Kidney (tissue), 14 donors: Measurements from ENCODE around the gene TBC1D9B. TPM values are rescaled to one million over a fixed set of nuclear protein-coding genes. Genes with fewer than 3 reads are reported as not detected.

Source experiments
- DNase-seq, 5 donors: peaks; one replicate each; pipeline ENCODE4 v3.0.0-alpha.2; 2013 to 2020
- FAIRE-seq: peaks from 2 replicates; lab custom pipeline; 2012; peaks lifted over from hg19 to GRCh38; lab: Jason Lieb, UNC
- H3K27ac ChIP-seq, 2 donors: one replicate each; pipeline ENCODE4 v1.7.0; 2013; ENCODE audit warnings: low read depth in 2 of 2, low read length in 2 of 2, inconsistent platforms in 1 of 2
- H3K27me3 ChIP-seq: one replicate; pipeline ENCODE4 v1.7.1; 2013; ENCODE audit warnings: low read length, inconsistent platforms; ENCODE audit not compliant: control insufficient read depth, insufficient read depth
- H3K36me3 ChIP-seq, 3 donors: one replicate each; pipeline versions ENCODE4 v1.7.0 to v1.7.1; 2013; ENCODE audit warnings: low read length in 3 of 3, control low read depth in 1 of 3, inconsistent platforms in 1 of 3; ENCODE audit not compliant: insufficient read depth in 3 of 3, control insufficient read depth in 2 of 3
- H3K4me1 ChIP-seq, 3 donors: one replicate each; pipeline versions ENCODE4 v1.7.0 to v1.7.1; 2013; ENCODE audit warnings: low read length in 3 of 3, inconsistent platforms in 1 of 3, low read depth in 1 of 3; ENCODE audit not compliant: control insufficient read depth in 2 of 3, insufficient read depth in 2 of 3
- H3K4me3 ChIP-seq, 3 donors: one replicate each; pipeline versions ENCODE4 v1.7.0 to v1.8.1; 2013; ENCODE audit warnings: low read length in 3 of 3, control low read depth in 1 of 3, inconsistent platforms in 1 of 3
- H3K9ac ChIP-seq, 3 donors: one replicate each; pipeline versions ENCODE4 v1.7.0 to v1.7.1; 2013; ENCODE audit warnings: low read length in 3 of 3, control low read depth in 1 of 3, inconsistent platforms in 1 of 3
- H3K9me3 ChIP-seq, 3 donors: one replicate each; pipeline versions ENCODE4 v1.7.0 to v1.7.1; 2013; ENCODE audit warnings: low read length in 3 of 3, control low read depth in 1 of 3, inconsistent platforms in 1 of 3; ENCODE audit not compliant: control insufficient read depth in 2 of 3, insufficient read depth in 1 of 3
- intact Hi-C: fragments of 100-400 bp; cut with DNase I; formaldehyde crosslinking; loops from one replicate; pipeline ENCODE4 v1.11.1; 2022
- polyA plus RNA-seq: library from polyadenylated mRNA; stranded (reverse); fragments of 350-450 nt; fragmentation: Illumina TruSeq; extraction: RNeasy Lipid Tissue Mini Kit (QIAGEN cat#74804); gene quantifications from one replicate; pipeline ENCODE4 v1.2.3, GENCODE V29; 2014; ENCODE audit warnings: low read depth, low replicate concordance; ENCODE audit not compliant: insufficient read depth
- total RNA-seq: library from RNA; stranded (reverse); fragmentation: NEBNext Ultra II Directional; extraction: Animal tissue kit (Norgen Biotek cat#: 25700); gene quantifications from one replicate; pipeline ENCODE4 v1.2.1, GENCODE V29; 2021
- TF ChIP-seq, protein P1 (sequence below): IDR thresholded peaks from 3 replicates; pipeline ENCODE4 v1.5.1; 2012; ENCODE audit warnings: mild to moderate bottlenecking, moderate library complexity, borderline replicate concordance; ENCODE audit not compliant: insufficient read depth; ENCODE audit errors: extremely low read depth
- donor health status: control.
- donor health status: control.
- donor health status: control.
- donor health status: control.
- donor health status: control.
- donor health status: DM: yes; HTN: yes; CAD: no.
- donor health status: Normal renal cell carcinoma (clear cell type).

TBC1D9B gene
- total and polyA plus RNA-seq, 2 donors from 2014 or later = 49.5 to 117 TPM

- no peaks in the 10 kb centered on the region for H3K9me3 ChIP-seq
- H3K27ac ChIP-seq = no peak overlapping the region
- TF ChIP-seq, protein P1, sequence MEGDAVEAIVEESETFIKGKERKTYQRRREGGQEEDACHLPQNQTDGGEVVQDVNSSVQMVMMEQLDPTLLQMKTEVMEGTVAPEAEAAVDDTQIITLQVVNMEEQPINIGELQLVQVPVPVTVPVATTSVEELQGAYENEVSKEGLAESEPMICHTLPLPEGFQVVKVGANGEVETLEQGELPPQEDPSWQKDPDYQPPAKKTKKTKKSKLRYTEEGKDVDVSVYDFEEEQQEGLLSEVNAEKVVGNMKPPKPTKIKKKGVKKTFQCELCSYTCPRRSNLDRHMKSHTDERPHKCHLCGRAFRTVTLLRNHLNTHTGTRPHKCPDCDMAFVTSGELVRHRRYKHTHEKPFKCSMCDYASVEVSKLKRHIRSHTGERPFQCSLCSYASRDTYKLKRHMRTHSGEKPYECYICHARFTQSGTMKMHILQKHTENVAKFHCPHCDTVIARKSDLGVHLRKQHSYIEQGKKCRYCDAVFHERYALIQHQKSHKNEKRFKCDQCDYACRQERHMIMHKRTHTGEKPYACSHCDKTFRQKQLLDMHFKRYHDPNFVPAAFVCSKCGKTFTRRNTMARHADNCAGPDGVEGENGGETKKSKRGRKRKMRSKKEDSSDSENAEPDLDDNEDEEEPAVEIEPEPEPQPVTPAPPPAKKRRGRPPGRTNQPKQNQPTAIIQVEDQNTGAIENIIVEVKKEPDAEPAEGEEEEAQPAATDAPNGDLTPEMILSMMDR = no peak
- no peaks in the 10 kb centered on the region for H3K27me3 ChIP-seq
- H3K9ac ChIP-seq = no peak overlapping the region
- FAIRE-seq (no peak), DNase-seq (no peak)
- no peak overlapping the region for H3K4me3 ChIP-seq
- intact Hi-C loops = no loop called here
- peaks cover 0 to 6% (median 0%) of the 10 kb centered on the region in 3 donors for H3K4me1 ChIP-seq
- peaks cover 3 to 10% (median 7%) of the 10 kb centered on the region in 3 donors for H3K36me3 ChIP-seq
These were observed 2.5 kb downstream of the TBC1D9B start for GRCh38 chr5:179905161-179905560.

DNA sequence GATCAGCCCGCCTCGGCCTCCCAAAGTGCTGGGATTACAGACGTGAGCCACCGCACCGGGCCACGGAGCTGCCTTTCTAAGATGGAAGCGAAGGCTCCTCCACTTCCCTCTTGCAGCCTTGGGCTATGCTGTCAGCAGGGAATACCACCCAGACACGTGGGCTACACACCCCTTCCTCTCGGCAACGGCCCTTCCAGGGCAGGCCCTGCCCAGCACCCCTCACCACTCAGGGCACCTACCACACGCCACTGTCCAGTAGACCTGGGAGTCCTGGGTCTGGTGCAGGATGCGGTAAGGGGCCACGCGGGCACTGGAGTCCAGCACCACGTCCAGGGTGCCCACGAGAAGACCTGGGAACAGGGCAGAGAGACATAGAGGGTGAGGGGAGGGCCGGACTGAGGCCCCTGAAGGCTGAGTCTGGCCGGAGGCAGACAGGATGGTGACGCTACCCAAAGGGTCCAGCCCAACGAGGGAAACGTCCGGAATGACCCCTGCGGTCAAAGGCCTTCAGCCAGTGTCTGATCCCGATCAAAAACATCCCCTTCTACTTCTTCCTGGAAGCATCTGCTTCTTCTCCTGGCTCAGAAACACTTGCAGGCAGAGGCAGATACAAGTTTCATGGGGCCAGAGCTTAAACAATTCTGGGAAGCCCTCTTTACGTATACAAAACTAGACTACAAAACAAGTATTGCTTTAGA, 3.1 kb downstream of the TBC1D9B start:
- Histone ChIP-seq H3K4me3 (no peak overlapping the region), H3K9me3 (no peaks in the 10 kb centered on the region), H3K4me1 (peaks cover 0 to 6% (median 0%) of the 10 kb centered on the region in 3 donors), H3K36me3 (peaks cover 3 to 10% (median 8%) of the 10 kb centered on the region in 3 donors), H3K27me3 (no peaks in the 10 kb centered on the region), H3K27ac (no peak overlapping the region), H3K9ac (no peak overlapping the region)
- DNase-seq (no peak), FAIRE-seq (no peak)
- TF ChIP-seq, protein P1 = no peak
- intact Hi-C loops = no loop called here

DNA sequence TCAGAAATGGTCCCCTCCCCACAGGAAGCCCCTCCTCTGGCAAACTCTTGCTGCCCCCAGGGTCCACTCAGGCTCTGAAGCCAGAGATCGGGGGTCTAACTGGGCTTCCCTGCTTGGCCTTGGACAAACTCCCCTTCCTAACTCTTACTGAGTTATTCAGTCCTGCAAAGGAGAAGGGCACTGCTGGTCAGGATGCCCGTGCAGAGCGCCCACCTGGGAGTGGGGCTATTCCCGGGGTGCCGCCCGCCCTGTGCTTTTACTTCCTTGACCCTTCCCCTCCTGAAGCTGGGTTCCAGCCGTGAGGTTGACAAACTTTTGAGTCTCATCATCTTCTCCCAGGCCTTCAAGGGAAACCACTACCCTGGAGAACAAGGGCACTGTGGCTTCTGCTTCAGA, 4.9 kb downstream of the TBC1D9B start:
- DNase-seq (peak in 1 of 5 donors; percentile 31), FAIRE-seq (no peak)
- TF ChIP-seq, protein P1 = no peak
- H3K4me3 ChIP-seq = no peak overlapping the region
- H3K9ac ChIP-seq = no peak overlapping the region
- no peaks in the 10 kb centered on the region for H3K9me3 ChIP-seq
- peaks cover 0 to 3% (median 0%) of the 10 kb centered on the region in 3 donors for H3K4me1 ChIP-seq
- H3K27ac ChIP-seq = no peak overlapping the region
- peaks cover 7 to 19% (median 15%) of the 10 kb centered on the region in 3 donors for H3K36me3 ChIP-seq
- intact Hi-C loops = no loop called here
- H3K27me3 ChIP-seq = no peaks in the 10 kb centered on the region
